GM21447 (cell line): ENCODE data around the gene HSF5.
"Not testable (repeated sequence)": the region's sequence is repeated elsewhere in the genome, so short reads cannot be mapped to it uniquely, and the experiment has no call there.

Experiments used
- ATAC-seq: cut with Tn5 transposase; IDR thresholded peaks from one replicate; pipeline ENCODE4 v1.9.1; 2021; ENCODE audit not compliant: unreplicated experiment

The HSF5 gene

DNA sequence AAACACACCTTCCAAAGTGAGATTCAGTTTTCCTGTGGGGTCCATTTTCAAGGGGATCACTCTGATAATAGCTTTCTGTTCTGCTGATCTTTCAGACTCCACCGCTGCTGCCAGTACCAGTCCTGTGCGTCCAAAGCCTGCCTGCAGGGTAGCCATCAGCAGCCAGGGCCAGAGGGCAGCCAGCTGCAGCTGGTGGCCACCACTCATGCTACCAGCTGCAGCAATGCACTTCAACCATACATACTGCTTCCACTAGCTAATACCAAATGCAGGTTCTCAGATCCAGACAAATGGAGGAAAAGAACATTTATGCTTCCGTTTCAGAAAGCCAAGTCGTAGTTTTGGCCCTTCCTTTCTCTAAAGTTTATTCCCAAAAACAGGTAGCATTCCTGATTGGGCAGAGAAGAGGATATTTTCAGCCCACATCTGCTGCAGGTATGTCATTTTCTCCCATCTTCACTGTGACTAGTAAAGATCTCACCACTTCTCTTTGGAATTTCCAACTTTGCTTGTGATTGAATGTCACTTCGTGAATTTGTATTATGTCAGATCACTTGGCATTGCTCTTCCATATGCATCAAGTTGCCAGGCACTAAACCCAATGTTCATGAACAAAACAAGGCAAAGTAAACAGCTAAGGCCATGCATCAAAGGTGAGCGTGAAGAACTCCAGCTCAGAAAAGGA lies 72.7 kb downstream of the HSF5 start:
- ATAC-seq: no peak

DNA sequence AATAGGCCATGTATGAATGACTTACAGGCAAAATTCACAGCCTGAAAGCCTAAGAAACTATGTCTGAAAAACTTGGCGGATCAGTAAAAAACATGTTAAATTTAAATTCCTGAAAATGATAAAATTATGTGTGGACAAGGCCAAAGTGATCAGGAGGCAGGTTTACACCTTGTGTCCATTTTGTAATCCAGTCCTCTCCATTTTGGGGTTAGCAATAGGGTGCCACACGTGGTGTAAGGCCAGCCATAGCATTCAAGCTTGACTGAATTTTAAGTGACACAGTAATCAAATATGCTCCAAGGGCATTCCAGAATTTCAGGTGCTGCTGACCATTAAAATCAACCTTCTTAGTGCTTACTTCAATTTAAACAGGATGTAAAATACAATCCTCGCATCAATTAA lies 73.6 kb downstream of the HSF5 start:
- ATAC-seq: no peak

GRCh38 chr17:58413684-58414083 lies 74.5 kb downstream of the HSF5 start:
- ATAC-seq: no peak

GRCh38 chr17:58412961-58413586 lies 75.1 kb downstream of the HSF5 start:
- ATAC-seq: no peak

GRCh38 chr17:58412064-58412703 lies 76.0 kb downstream of the HSF5 start:
- ATAC-seq: no peak

GRCh38 chr17:58411408-58411894 lies 76.8 kb downstream of the HSF5 start:
- no peak for ATAC-seq

DNA sequence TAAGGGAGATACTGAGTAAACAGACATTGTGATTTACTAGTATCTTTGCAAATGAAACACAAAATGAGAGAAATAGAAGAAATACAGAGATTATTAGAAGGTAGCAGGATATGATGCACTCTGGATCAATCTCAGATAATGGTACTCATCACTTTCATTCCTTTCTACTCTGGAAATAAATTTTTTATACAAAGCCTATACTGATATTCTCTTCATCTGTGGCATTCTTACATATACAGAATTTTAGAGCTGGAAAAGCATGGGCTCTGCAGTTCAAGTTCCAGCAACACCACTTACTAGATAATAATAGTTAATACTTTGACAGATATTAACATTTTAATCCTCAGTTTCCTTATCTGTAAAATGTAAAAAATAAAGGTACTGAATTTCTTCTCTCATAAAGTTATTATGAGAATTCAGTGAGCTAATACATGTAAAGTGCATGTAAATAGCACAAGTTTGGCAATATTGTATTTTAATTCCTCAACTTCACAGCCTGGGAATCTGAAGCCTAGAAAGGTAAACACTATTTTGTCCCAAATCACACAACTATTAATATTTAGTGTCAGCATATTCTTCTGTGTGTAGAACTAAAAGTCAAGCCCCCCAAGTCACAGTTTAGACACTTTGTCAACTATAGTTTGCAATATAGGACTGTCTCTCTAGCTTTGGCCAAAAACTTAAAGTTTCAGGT lies 77.3 kb downstream of the HSF5 start:
- no peak for ATAC-seq

DNA sequence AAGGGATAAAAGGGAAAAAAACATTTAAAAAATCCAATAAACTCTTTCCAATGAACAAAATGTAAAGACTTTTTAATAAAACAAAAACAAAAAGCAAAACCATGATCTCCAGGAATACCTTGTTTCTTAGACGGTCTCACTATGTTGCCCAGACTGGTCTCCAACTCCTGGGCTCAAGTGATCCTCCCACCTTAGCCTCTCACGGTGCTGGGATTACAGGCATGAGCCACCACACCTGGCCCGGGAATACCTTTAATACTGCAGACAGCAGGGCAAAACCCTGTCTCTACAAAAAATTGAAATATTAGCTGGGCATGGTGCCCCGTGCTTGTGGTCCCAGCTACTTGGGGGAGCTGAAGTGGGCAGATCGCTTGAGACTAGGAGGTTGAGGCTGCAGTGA lies 78.8 kb downstream of the HSF5 start:
- no peak for ATAC-seq

DNA sequence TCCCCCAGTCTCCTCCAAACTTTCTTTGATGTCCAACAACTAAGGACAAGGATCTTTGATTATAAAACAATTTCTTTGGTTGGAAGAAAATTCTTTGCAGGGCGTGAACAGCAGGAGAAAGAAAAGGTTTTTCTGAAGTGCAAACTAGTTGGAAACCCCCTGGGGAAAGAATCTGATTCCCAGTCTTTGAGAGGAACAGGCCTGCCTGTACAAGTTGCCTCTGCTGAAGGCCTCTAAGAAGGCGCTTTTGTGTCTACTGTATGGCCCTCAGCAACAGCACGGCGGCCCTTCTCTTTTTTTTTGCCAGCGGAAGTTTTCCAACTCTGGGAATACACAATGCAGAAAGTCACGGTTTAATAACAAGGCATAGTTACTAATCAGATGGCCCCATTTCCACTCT lies 84.9 kb downstream of the HSF5 start:
- ATAC-seq: no peak

- ATAC-seq: no peak
Observed at GRCh38 chr17:58402679-58403078, 85.5 kb downstream of the HSF5 start.

DNA sequence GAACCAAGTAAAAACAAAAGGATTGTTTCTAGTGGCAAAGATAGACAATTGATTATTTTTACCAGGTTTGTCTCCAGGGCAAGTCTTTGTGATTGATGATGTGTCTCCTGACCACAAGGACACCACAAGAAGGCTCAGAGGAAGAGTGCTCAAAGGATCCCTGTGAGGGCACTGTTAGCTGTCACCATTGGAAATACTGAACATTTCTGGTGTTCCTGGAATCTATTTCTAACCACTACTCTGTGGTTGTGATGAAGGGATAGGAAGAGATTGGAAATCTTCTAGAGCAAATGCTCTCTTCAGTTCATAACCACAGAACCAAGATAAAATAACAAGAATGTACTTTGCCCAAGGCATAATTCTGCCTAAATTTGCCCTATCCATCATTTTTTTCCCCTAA lies 86.2 kb downstream of the HSF5 start:
- ATAC-seq: no peak

GRCh38 chr17:58401287-58401686 lies 86.9 kb downstream of the HSF5 start:
- ATAC-seq: no peak

GRCh38 chr17:58400826-58401225 lies 87.4 kb downstream of the HSF5 start:
- ATAC-seq: no peak

- no peak for ATAC-seq
Observed at GRCh38 chr17:58399974-58400373, 88.2 kb downstream of the HSF5 start.

DNA sequence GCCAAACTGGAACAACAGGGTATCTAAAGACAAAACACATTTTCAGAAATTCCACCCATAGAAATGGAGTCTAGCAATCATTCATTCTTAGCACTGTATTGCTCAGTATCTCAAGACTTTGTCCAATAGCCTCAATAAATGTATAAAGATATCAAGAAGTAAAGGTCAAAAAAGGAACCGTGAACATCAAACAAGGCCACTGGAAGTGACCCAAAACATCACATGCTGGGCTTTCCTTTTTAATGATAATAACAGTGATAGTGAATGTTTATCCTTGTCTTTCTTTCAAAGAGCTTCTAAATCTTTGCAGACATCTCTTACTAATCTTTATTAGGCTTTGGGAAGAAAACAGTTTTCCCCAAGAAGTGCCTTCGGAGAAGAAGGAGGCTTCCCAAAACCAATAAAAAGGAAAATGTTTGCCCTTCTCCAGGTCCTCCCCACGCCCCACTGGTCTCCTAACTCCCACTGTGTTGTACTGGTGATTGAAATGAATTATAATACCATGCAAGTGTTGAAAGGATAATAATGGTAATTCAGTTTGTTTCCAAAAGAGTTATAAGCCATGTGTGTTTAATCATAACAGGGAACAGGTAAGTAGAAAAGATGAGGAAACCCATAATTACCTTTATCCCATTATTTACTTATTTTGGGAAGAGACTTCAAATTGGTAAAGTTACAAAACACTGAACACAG lies 89.5 kb downstream of the HSF5 start:
- ATAC-seq: no peak

- ATAC-seq: not testable (repeated sequence)
Observed at GRCh38 chr17:58397421-58397820, 90.8 kb downstream of the HSF5 start.

GRCh38 chr17:58396173-58396572 lies 92.0 kb downstream of the HSF5 start:
- ATAC-seq: no peak

DNA sequence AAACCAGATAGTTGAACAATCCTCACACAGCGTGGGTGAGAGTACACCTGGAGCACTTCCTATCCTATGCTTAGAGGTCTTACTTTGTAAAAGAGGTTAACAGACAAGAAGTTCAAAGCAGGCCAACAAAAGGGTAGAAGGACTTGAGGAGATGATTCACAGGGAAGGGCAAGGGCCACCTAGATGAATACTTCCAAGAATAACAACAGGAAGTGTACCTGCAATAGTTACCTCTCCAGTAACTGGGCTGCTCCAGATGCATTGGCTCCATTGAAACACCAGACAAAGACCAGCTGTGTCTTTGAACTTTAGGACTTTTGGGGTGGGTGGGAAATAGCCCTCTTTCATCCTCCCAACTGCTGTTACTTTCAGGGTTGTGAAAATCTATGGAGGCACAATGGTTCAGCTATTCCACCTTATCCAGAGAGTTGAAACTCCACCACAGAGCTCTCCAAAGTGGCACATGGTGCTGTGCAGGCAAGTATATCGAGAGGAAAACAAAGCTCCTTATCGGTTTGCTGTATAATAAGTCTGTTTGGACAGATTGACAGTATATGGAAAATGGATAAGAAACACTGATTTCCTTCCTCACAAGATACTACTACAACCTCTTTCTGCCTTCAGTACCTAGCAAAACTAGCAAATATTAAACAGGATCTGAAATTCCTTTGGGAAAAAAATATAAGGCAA lies 93.5 kb downstream of the HSF5 start:
- ATAC-seq: no peak

DNA sequence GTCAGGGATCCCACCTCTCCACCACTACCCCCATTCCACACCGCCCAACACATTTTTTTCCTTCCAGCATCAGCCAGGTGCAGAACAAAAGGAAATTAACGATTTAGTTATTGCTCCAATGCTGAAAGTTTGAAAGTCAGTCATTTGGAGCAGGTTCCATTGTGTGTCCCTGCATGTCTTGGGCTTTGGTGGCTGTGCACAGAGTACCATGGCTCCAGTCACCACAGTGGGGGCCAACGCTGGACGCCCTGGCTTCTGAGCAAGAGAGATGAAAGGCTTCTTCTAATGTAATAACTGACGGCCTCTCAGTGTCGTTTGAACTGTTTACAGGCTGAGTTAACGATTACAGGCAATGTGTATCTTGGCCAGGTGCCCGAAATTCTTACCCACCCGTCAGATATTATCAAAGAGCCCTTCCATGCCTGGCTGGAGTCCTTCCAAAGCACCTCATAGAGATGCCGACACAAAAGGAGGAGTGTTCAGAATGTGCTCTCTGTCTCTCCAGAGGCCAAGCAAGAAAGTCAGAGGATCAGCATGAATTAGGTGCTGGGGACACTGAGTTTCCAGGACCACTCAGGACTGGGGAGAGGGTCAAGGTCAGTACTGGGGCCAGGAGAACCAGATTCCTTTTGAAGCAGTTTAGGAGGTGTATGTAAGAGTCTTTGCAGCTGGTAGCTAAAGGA lies 96.8 kb downstream of the HSF5 start:
- no peak for ATAC-seq

GRCh38 chr17:58390884-58391283 lies 97.3 kb downstream of the HSF5 start:
- ATAC-seq: no peak
